K562 (cell line): Measurements from ENCODE around the gene MOSPD2. TPM values are rescaled to one million over a fixed set of nuclear protein-coding genes. Genes with fewer than 3 reads are reported as not detected.

Experiments used
- ATAC-seq: fragments of 200-7000 bp; cut with Tn5 transposase; 3 replicates; pipeline ENCODE4 v1.9.1; 2020; ENCODE audit warnings: moderate library complexity
- BruUV-seq: library from RNA; stranded (reverse); fragments of 400-500 nt; replicated peaks from 2 replicates; lab custom pipeline; 2021; lab: Mats Ljungman, UMichigan
- CTCF ChIA-PET: fragments of 300-600 bp; formaldehyde crosslinking; extraction: SDS; loops from one replicate; lab custom pipeline; 2021; ENCODE audit warnings: low intra/inter-chr PET ratio; lab: Yijun Ruan, JAX
- POLR2A ChIA-PET: fragments of 300-600, 350-650 bp; sonication (Branson Sonifier 250); formaldehyde crosslinking; extraction: SDS; loops from one replicate; lab custom pipeline; 2021; ENCODE audit warnings: antibody characterized with exemption, inconsistent platforms; lab: Yijun Ruan, JAX
- DNase-seq, 4 experiments: peaks; one replicate each; pipeline versions ENCODE4 v3.0.0 to v3.0.0-alpha.2; 2011 to 2018; ENCODE audit warnings: low spot score in 3 of 4, mixed read lengths in 3 of 4; ENCODE audit errors: extremely low read depth in 1 of 4
- FAIRE-seq: peaks from 2 replicates; lab custom pipeline; 2011; peaks lifted over from hg19 to GRCh38; lab: Jason Lieb, UNC
- H2AFZ ChIP-seq: 2 replicates; pipeline ENCODE4 v1.6.0; 2011; ENCODE audit warnings: low read depth, low read length, control low read depth, inconsistent platforms
- H3K27ac ChIP-seq: fragments of 200-600 bp; 3 replicates; pipeline ENCODE4 v1.8.0; 2011; ENCODE audit warnings: low read depth, mild to moderate bottlenecking, control low read depth, inconsistent platforms, low read length, moderate library complexity, mixed read lengths; ENCODE audit errors: extremely low read depth
- H3K27me3 ChIP-seq, 2 experiments: fragments of 300-600 bp in 1 of 2; 2 replicates in 1 of 2; 3 replicates in 1 of 2; pipeline versions ENCODE4 v1.6.0 to v1.8.0; 2011; ENCODE audit warnings: inconsistent platforms in 2 of 2, low read length in 2 of 2, mild to moderate bottlenecking in 1 of 2, mixed read lengths in 1 of 2, moderate library complexity in 1 of 2; ENCODE audit not compliant: control insufficient read depth in 2 of 2, insufficient read depth in 2 of 2
- H3K36me3 ChIP-seq: fragments of 300-600 bp; 3 replicates; pipeline ENCODE4 v1.8.0; 2011; ENCODE audit warnings: mild to moderate bottlenecking, low read length, inconsistent platforms; ENCODE audit not compliant: control insufficient read depth, insufficient read depth
- H3K4me1 ChIP-seq, 2 experiments: fragments of 200-600 bp in 1 of 2; replicated peaks in 1 of 2; 2 replicates in 1 of 2; 3 replicates in 1 of 2; pipeline versions ENCODE4 v1.5.1 to v1.8.0; 2011; ENCODE audit warnings: inconsistent platforms in 2 of 2, low read length in 2 of 2, mild to moderate bottlenecking in 1 of 2, mixed read lengths in 1 of 2, moderate library complexity in 1 of 2; ENCODE audit not compliant: control insufficient read depth in 2 of 2, insufficient read depth in 2 of 2
- H3K4me2 ChIP-seq: 2 replicates; pipeline ENCODE4 v1.6.1; 2011; ENCODE audit warnings: low read length, control low read depth, inconsistent platforms, mixed read lengths; ENCODE audit not compliant: insufficient read depth
- H3K4me3 ChIP-seq: fragments of 200-600 bp; sonication (generic), shearing (Covaris generic); 2 replicates; pipeline ENCODE4 v1.5.1; 2016; ENCODE audit warnings: control low read depth, inconsistent platforms
- H3K79me2 ChIP-seq: fragments of 200-600 bp; 3 replicates; pipeline ENCODE4 v1.8.0; 2011; ENCODE audit warnings: low read length, inconsistent platforms; ENCODE audit not compliant: control insufficient read depth, insufficient read depth
- H3K9ac ChIP-seq, 2 experiments: 2 replicates each; pipeline versions ENCODE4 v1.6.0 to v1.6.1; 2011; ENCODE audit warnings: low read depth in 2 of 2, low read length in 2 of 2, control low read depth in 1 of 2, inconsistent platforms in 1 of 2, mild to moderate bottlenecking in 1 of 2, mixed read lengths in 1 of 2; ENCODE audit not compliant: insufficient read depth in 1 of 2
- H3K9me1 ChIP-seq: one replicate; pipeline ENCODE4 v1.6.0; 2011; ENCODE audit warnings: inconsistent platforms, mild to moderate bottlenecking, low read length, moderate library complexity; ENCODE audit not compliant: control insufficient read depth, insufficient read depth
- H3K9me3 ChIP-seq: replicated peaks from 2 replicates; pipeline ENCODE4 v1.5.1; 2011; ENCODE audit warnings: low read depth, low read length, inconsistent platforms; ENCODE audit not compliant: control insufficient read depth, insufficient read depth
- H4K20me1 ChIP-seq: replicated peaks from 2 replicates; pipeline ENCODE4 v1.6.1; 2011; ENCODE audit warnings: low read length, inconsistent platforms, mixed read lengths; ENCODE audit not compliant: control insufficient read depth, insufficient read depth
- ATF6 ChIP-seq: sonication (generic); formaldehyde crosslinking; IDR thresholded peaks from 2 replicates; pipeline ENCODE4 v1.4.0; 2020; ENCODE audit warnings: mild to moderate bottlenecking, missing genetic modification reagents
- CREB3L1 ChIP-seq: fragments of 450-650 bp; IDR thresholded peaks from 2 replicates; pipeline ENCODE4 v1.6.1; 2014; ENCODE audit warnings: low read depth, mild to moderate bottlenecking, moderate library complexity, borderline replicate concordance
- ETS1 ChIP-seq: conservative IDR thresholded peaks from 2 replicates; pipeline ENCODE4 v1.6.1; 2011; ENCODE audit warnings: low read depth, mild to moderate bottlenecking, low read length; ENCODE audit not compliant: control insufficient read depth
- FOXM1 ChIP-seq, 2 experiments: fragments of 450-650 bp in 1 of 2; sonication (generic) in 1 of 2; formaldehyde crosslinking in 1 of 2; IDR thresholded peaks; 2 replicates each; pipeline versions ENCODE4 v1.6.1 to v1.9.0; 2017 to 2022; ENCODE audit warnings: low read depth in 2 of 2, mild to moderate bottlenecking in 2 of 2, missing genetic modification reagents in 1 of 2, moderate library complexity in 1 of 2
- FOXP4 ChIP-seq: sonication (generic); formaldehyde crosslinking; IDR thresholded peaks from 2 replicates; pipeline ENCODE4 v1.8.0; 2022; ENCODE audit warnings: mild to moderate bottlenecking, missing genetic modification reagents, borderline replicate concordance
- HDAC6 ChIP-seq: IDR thresholded peaks from 2 replicates; pipeline ENCODE4 v1.6.1; 2012; ENCODE audit warnings: low read depth, mild to moderate bottlenecking, control low read depth, inconsistent platforms, low read length, moderate library complexity
- NFE2L1 ChIP-seq: fragments of 450-650 bp; IDR thresholded peaks from 2 replicates; pipeline ENCODE4 v1.6.1; 2016; ENCODE audit warnings: missing genetic modification characterization, low read depth, mild to moderate bottlenecking, missing compliant biosample characterization, moderate library complexity, borderline replicate concordance
- NONO ChIP-seq, 2 experiments: fragments of 200-400 bp in 1 of 2; fragments of 450-650 bp in 1 of 2; formaldehyde crosslinking in 1 of 2; IDR thresholded peaks; 2 replicates each; pipeline ENCODE4 v1.6.1; 2017; ENCODE audit warnings: low read depth in 2 of 2, mild to moderate bottlenecking in 2 of 2, moderate library complexity in 2 of 2, low read length in 1 of 2
- ZNF134 ChIP-seq: fragments of 250-450 bp; sonication (Bioruptor Pico); conservative IDR thresholded peaks from 2 replicates; pipeline ENCODE4 v1.4.0; 2020
- ZNF239 ChIP-seq: fragments of 250-450 bp; sonication (Bioruptor Pico); IDR thresholded peaks from 2 replicates; pipeline ENCODE4 v1.4.0; 2020; ENCODE audit warnings: mild to moderate bottlenecking
- ZNF408 ChIP-seq: fragments of 250-450 bp; sonication (Bioruptor Pico); IDR thresholded peaks from 2 replicates; pipeline ENCODE4 v1.4.0; 2020; ENCODE audit warnings: low read depth, mild to moderate bottlenecking, moderate library complexity
- WGBS: fragments of 100-300 bp; shearing (Covaris generic); methylation state at CpG from one replicate; pipeline ENCODE4 v1.1.6; 2016; ENCODE audit warnings: low coverage, mixed read lengths; ENCODE audit not compliant: insufficient coverage; ENCODE audit errors: missing lambda C conversion rate; 5-methylcytosine and 5-hydroxymethylcytosine counted together
- in situ Hi-C: fragments of 300-500 bp; cut with MboI; formaldehyde crosslinking; loops from 4 replicates; pipeline ENCODE4 v1.15.0; 2018; ENCODE audit warnings: inconsistent platforms, mixed read lengths
- intact Hi-C: fragments of 100-400 bp; cut with micrococcal nuclease; formaldehyde crosslinking; loops from 2 replicates; pipeline ENCODE4 v1.14.2; 2022
- polyA plus RNA-seq, 8 experiments: library from polyadenylated mRNA; depleted of rRNA in 4 of 8; stranded (reverse) in 5 of 8; unstranded in 3 of 8; fragments of >200 nt; fragmentation: Nextera tagmentation in 2 of 8; fragmentation: Illumina TruSeq in 1 of 8; extraction: Ambion mirVana in 2 of 8; extraction: Trizol in 1 of 8; gene quantifications; 2 replicates each; pipeline versions ENCODE4 v1.2.1 to v1.2.3, GENCODE V29; 2011 to 2014; ENCODE audit warnings: inconsistent platforms in 1 of 8, missing spikeins in 1 of 8
- total RNA-seq, 7 experiments: library from RNA; depleted of rRNA in 6 of 7; stranded (reverse); fragments of >200 nt in 6 of 7; fragmentation: Illumina TruSeq in 2 of 7; extraction: Trizol in 2 of 7; gene quantifications; 2 replicates each; pipeline versions ENCODE4 v1.2.1 to v1.2.3, GENCODE V29; 2011 to 2021; ENCODE audit warnings: low replicate concordance in 1 of 7

The MOSPD2 gene
- total and polyA plus RNA-seq, 9 of the 15 experiments (the other 6 are each of a cell fraction or from before 2014, with no cell fraction given): 3.9 to 12.2 (median 9.2) TPM

- no peak for ATAC-seq
- CTCF ChIA-PET: no interaction called here
- H3K27me3 ChIP-seq: no peaks in the 10 kb centered on the region
- no peak for FAIRE-seq
- no peak overlapping the region for H2AFZ ChIP-seq
- in situ Hi-C loops: no loop called here
- peaks cover 4% of the 10 kb centered on the region; the same call in 1 of the 3 replicates for H3K36me3 ChIP-seq
- H3K9me1 ChIP-seq: no peaks in the 10 kb centered on the region
- no peaks in the 10 kb centered on the region for H4K20me1 ChIP-seq
- no peak for DNase-seq
- TF ChIP-seq ZNF134: no peak
- TF ChIP-seq NFE2L1: no peak
- no peak for TF ChIP-seq ETS1
- TF ChIP-seq NONO (IDR thresholded peaks at IDR 0.05; ENCODE audit: low read depth in 2 of 2, low read length in 1 of 2): no peak
- TF ChIP-seq FOXP4 (CRISPR knock-in tag): no peak
- no peak for TF ChIP-seq CREB3L1
- TF ChIP-seq HDAC6: no peak
- no peak for TF ChIP-seq ZNF408 (CRISPR knock-in tag)
- no peak for TF ChIP-seq ATF6 (CRISPR knock-in tag)
- TF ChIP-seq FOXM1 (IDR thresholded peaks at IDR 0.05; ENCODE audit: low read depth): no peak
- TF ChIP-seq FOXM1 (CRISPR knock-in tag; IDR thresholded peaks at IDR 0.05; ENCODE audit: low read depth): no peak
- no peak for TF ChIP-seq ZNF239 (CRISPR knock-in tag)
- TF ChIP-seq, all 486 proteins: peak for 0
- intact Hi-C loops: no loop called here
- no peak overlapping the region for H3K9ac ChIP-seq
- no peak overlapping the region for H3K4me3 ChIP-seq
- no peak overlapping the region for H3K4me2 ChIP-seq
- H3K4me1 ChIP-seq: peaks cover 0 to 3% of the 10 kb centered on the region in 2 experiments; a peak in 2 of 5 replicates
- no peaks in the 10 kb centered on the region for H3K9me3 ChIP-seq
- peaks cover 36% of the 10 kb centered on the region for H3K79me2 ChIP-seq
- no peak overlapping the region for H3K27ac ChIP-seq
- 93% methylated on average over 5 of the region's 7 CpGs for WGBS
- POLR2A ChIA-PET: no interaction called here
- no TSS peak for BruUV-seq
Measured at GRCh38 chrX:14875624-14876023, 2.4 kb downstream of the MOSPD2 start.
